Measurements from ENCODE around the gene ZNF516.

DNA sequence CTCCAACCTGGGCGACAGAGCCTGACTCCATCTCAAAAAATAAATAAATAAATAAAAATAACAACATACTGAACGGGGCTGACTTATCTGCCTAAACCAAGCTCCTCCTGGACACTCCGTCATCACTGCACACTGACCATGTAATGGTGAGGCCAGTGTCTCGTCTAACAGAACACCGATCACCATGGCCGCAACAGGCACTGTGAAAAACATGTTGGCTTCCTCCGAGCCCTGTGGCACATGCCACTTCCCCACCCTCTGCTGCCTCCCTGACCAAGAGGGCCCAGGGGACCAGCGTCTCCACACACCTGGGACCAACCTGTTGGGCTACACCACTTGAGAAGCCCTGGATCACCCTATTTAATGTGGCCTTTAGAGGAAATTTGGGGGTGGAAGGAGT, 33.9 kb downstream of the ZNF516 start:
- TF ChIP-seq, protein P1, sequence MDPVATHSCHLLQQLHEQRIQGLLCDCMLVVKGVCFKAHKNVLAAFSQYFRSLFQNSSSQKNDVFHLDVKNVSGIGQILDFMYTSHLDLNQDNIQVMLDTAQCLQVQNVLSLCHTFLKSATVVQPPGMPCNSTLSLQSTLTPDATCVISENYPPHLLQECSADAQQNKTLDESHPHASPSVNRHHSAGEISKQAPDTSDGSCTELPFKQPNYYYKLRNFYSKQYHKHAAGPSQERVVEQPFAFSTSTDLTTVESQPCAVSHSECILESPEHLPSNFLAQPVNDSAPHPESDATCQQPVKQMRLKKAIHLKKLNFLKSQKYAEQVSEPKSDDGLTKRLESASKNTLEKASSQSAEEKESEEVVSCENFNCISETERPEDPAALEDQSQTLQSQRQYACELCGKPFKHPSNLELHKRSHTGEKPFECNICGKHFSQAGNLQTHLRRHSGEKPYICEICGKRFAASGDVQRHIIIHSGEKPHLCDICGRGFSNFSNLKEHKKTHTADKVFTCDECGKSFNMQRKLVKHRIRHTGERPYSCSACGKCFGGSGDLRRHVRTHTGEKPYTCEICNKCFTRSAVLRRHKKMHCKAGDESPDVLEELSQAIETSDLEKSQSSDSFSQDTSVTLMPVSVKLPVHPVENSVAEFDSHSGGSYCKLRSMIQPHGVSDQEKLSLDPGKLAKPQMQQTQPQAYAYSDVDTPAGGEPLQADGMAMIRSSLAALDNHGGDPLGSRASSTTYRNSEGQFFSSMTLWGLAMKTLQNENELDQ (CRISPR knock-in tag; IDR thresholded peaks at IDR 0.05; ENCODE audit: borderline replicate concordance) = no peak
- TF ChIP-seq RXRA (CRISPR knock-in tag; IDR thresholded peaks at IDR 0.05) = no peak
- TF ChIP-seq MXI1 (IDR thresholded peaks at IDR 0.05; ENCODE audit: borderline replicate concordance, low read depth, low read length) = no peak
- no peak for TF ChIP-seq HOXA7 (CRISPR knock-in tag; IDR thresholded peaks at IDR 0.05)
